ENCODE data around the gene CPNE6. TPM values are rescaled to one million over a fixed set of nuclear protein-coding genes. Genes with fewer than 3 reads are reported as not detected.

CPNE6 gene
- total and polyA plus RNA-seq, 2 of the 8 experiments (the other 6 are each of a cell fraction or from before 2014, with no cell fraction given): 0.05 TPM; not detected in 1

DNA sequence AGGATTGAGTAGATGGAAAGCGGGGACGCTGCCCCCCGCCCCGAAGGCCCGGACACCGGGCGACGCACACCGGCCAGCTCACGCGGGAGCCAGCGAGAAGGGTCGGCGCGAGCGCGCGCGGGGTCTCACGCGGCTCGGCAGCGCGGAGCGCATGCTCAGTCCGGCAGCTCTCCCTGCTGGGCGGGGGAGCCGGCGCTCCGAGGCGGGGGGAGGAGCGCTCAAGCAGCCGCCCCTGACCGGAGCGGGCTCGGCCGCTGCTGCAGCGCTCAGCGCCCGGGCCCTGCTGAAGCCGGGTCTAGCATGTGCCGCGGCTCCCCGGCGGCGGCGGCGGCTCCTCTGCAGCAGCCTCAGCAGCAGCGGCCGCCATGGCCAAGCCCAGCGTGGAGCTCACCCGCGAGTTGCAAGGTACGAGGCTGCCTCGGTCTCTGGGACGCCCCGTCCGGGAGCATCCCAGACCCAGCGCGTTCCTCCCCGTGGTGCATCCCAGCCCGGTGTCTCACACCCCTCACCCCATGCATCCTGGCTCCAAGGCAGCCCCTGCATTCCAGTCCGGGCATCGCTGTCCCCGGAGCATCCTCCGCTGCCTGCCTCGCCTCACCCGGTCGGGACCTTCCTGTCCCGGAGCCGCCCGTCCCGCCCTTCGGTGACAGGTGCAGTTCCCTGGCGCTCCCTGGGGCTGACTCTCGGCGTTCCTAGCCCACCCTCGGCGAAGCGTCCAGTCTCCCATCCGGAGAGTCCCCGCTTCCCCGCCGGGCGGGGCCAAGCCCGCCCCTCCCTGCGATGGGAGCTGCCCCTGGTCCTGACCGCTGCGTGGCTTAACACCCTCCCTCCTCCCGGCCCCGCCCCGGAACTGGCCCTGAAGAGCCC is 19.3 kb upstream of the CPNE6 start, which contains the start of gene CARMIL3:
Gene CARMIL3, plus strand, starts transcription at position 221 of the 867 bp plus-strand sequence. Its CDS starts 145 bp downstream, at position 366.
- ChIA-PET CTCF (ENCODE audit: partially characterized antibody) (interaction anchor here (0.6 to 9.6 kb wide), 11 partner anchors 10 to 337 kb away, joined by 3 to 234 read pairs (median 4); partner anchors contain the start of gene PCK2), POLR2A (ENCODE audit: partially characterized antibody) (interaction anchor here (0.6 to 8.0 kb wide), 18 partner anchors 9 to 473 kb away, joined by 3 to 57 read pairs (median 4); partner anchors contain the start of genes DCAF11, EMC9, JPH4 and NRL)
- no peaks in the 10 kb centered on the region; a peak in 1 of 8 replicates for H3K36me3 ChIP-seq (ENCODE audit: control insufficient read depth in 2 of 4, insufficient read depth in 4 of 4, low read length in 3 of 4)
- no peak within 1 kb of the TSS for H2BK20ac ChIP-seq (ENCODE audit: low read length)
- H3K4me3 ChIP-seq (ENCODE audit: extremely low read depth in 1 of 4, insufficient read depth in 2 of 4, low read depth in 3 of 4, low read length in 4 of 4): peak within 1 kb of the TSS; percentile 56 to 82 (median 80)
- peak within 1 kb of the TSS; percentile 65; the same call in 1 of the 2 replicates for H2AFZ ChIP-seq (ENCODE audit: low read length)
- 0 out of 2 replicates have a peak within 1 kb of the TSS, but pooled peaks have one; percentile 50 for H2BK12ac ChIP-seq (ENCODE audit: low read depth, low read length)
- peak within 1 kb of the TSS; percentile 89 to 99 for H3K4me2 ChIP-seq (ENCODE audit: insufficient read depth in 1 of 2, low read depth in 2 of 2, low read length in 2 of 2)
- peaks cover 9% of the 10 kb centered on the region for H3K23me2 ChIP-seq (ENCODE audit: low read depth, low read length)
- H3K4ac ChIP-seq (replicated peaks; ENCODE audit: insufficient read length, low read depth, low read length): peak within 1 kb of the TSS; percentile 78
- H2BK120ac ChIP-seq (replicated peaks; ENCODE audit: low read depth, low read length): peak within 1 kb of the TSS; percentile 33
- no peaks in the 10 kb centered on the region for H3K9me3 ChIP-seq (ENCODE audit: insufficient read depth in 2 of 2, low read depth in 1 of 2, low read length in 1 of 2)
- peak within 1 kb of the TSS; percentile 59 for H3K56ac ChIP-seq (replicated peaks; ENCODE audit: insufficient read length, low read depth, low read length)
- H3K79me2 ChIP-seq (ENCODE audit: control insufficient read depth in 1 of 2, insufficient read depth in 2 of 2, low read length in 2 of 2): no peaks in the 10 kb centered on the region
- peak within 1 kb of the TSS; percentile 71 for H3K18ac ChIP-seq (ENCODE audit: extremely low read depth, low read length)
- no peak for FAIRE-seq
- H4K8ac ChIP-seq (ENCODE audit: extremely low read depth, insufficient read depth, low read length): peak within 1 kb of the TSS; percentile 97
- peak within 1 kb of the TSS; percentile 38 to 65 (median 55) for H3K9ac ChIP-seq (replicated peaks in 1 of 4; ENCODE audit: extremely low read depth in 1 of 4, low read depth in 3 of 4, low read length in 3 of 4)
- H3K79me1 ChIP-seq (ENCODE audit: low read depth, low read length): no peaks in the 10 kb centered on the region
- H2AK5ac ChIP-seq (ENCODE audit: low read depth, low read length): peak within 1 kb of the TSS; percentile 24; the same call in 1 of the 2 replicates
- H2BK5ac ChIP-seq (ENCODE audit: low read depth, low read length): peak within 1 kb of the TSS; percentile 60; the same call in 1 of the 2 replicates
- H4K5ac ChIP-seq (ENCODE audit: insufficient read length, low read depth, low read length): peak within 1 kb of the TSS; percentile 91
- no peak within 1 kb of the TSS for H3K14ac ChIP-seq (ENCODE audit: insufficient read length)
- H2BK15ac ChIP-seq (ENCODE audit: low read length): no peak within 1 kb of the TSS
- DNase-seq (ENCODE audit: low read depth in 1 of 2, low spot score in 2 of 2): peak in 1 of 2 experiments; percentile 89
- no peak within 1 kb of the TSS for H3K23ac ChIP-seq (ENCODE audit: insufficient read length)
- peaks cover 0 to 10% (median 5%) of the 10 kb centered on the region in 4 experiments; a peak in 5 of 7 replicates for H3K4me1 ChIP-seq (replicated peaks in 1 of 4; ENCODE audit: control insufficient read depth in 3 of 4, insufficient read depth in 4 of 4, low read length in 3 of 4)
- H3K27ac ChIP-seq (ENCODE audit: low read depth, low read length): no peak within 1 kb of the TSS
- H3K27me3 ChIP-seq (replicated peaks in 1 of 4; ENCODE audit: control insufficient read depth in 3 of 4, extremely low read depth in 1 of 4, insufficient read depth in 3 of 4, low read length in 3 of 4): no peaks in the 10 kb centered on the region; a peak in 1 of 7 replicates
- H4K20me1 ChIP-seq (replicated peaks in 1 of 2; ENCODE audit: control insufficient read depth in 1 of 2, insufficient read depth in 2 of 2, low read length in 2 of 2): peaks cover 0 to 2% of the 10 kb centered on the region in 2 experiments
- WGBS, 2 experiments (ENCODE audit: extremely low coverage in 1 of 2, insufficient coverage in 1 of 2, insufficient read length in 1 of 2, insufficient replicate concordance in 2 of 2, low coverage in 1 of 2, low lambda C conversion rate in 2 of 2, missing lambda C conversion rate in 1 of 2): 2% methylated on average over 73 of the region's 92 CpGs; no CpG with 5 or more reads in 1 of the 2 experiments
- H4K91ac ChIP-seq (replicated peaks; ENCODE audit: insufficient read length, low read length): peak within 1 kb of the TSS; percentile 80
- TF ChIP-seq E2F6 (IDR thresholded peaks at IDR 0.05) (peak; percentile 53), BCL11A (IDR thresholded peaks at IDR 0.05; ENCODE audit: low read depth in 2 of 2, low read length in 2 of 2) (no peak), CEBPB (IDR thresholded peaks at IDR 0.05; ENCODE audit: low read depth, low read length) (no peak), POLR2A (IDR thresholded peaks at IDR 0.05; ENCODE audit: control extremely low read depth in 1 of 2, low read depth in 2 of 2, low read length in 2 of 2) (no peak; a peak in 2 of 3 replicates), FOSL1 (IDR thresholded peaks at IDR 0.05; ENCODE audit: insufficient read depth, low read depth, low read length) (no peak), GTF2F1 (IDR thresholded peaks at IDR 0.05; ENCODE audit: borderline replicate concordance, low read depth, low read length) (no peak), EZH2 (IDR thresholded peaks at IDR 0.05; ENCODE audit: low read depth, low read length, severe bottlenecking) (no peak), KDM4A (IDR thresholded peaks at IDR 0.05; ENCODE audit: low read depth, low read length, severe bottlenecking) (peak; percentile 69)
- TF ChIP-seq, protein P1, sequence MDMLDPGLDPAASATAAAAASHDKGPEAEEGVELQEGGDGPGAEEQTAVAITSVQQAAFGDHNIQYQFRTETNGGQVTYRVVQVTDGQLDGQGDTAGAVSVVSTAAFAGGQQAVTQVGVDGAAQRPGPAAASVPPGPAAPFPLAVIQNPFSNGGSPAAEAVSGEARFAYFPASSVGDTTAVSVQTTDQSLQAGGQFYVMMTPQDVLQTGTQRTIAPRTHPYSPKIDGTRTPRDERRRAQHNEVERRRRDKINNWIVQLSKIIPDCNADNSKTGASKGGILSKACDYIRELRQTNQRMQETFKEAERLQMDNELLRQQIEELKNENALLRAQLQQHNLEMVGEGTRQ (IDR thresholded peaks at IDR 0.05; ENCODE audit: low read length): no peak

Measured in H1 (cell line).